IMR-90 (cell line): ENCODE data around the gene NISCH. TPM values are rescaled to one million over a fixed set of nuclear protein-coding genes. Genes with fewer than 3 reads are reported as not detected.

Experiments
- ATAC-seq: fragments of 200-7000 bp; cut with Tn5 transposase; 2 replicates; pipeline ENCODE4 v1.9.1; 2020; ENCODE audit warnings: low read depth, mild to moderate bottlenecking, moderate library complexity
- BruUV-seq: library from RNA; stranded (reverse); fragments of 400-500 nt; replicated peaks from 2 replicates; lab custom pipeline; 2021; lab: Mats Ljungman, UMichigan
- CTCF ChIA-PET: fragments of 300-600 bp; formaldehyde crosslinking; extraction: SDS; loops from one replicate; lab custom pipeline; 2021; ENCODE audit warnings: antibody characterized with exemption; lab: Yijun Ruan, JAX
- POLR2A ChIA-PET: fragments of 300-600 bp; sonication (Branson Sonifier 250); formaldehyde crosslinking; loops from one replicate; lab custom pipeline; 2022; ENCODE audit warnings: antibody characterized with exemption; ENCODE audit not compliant: unreplicated experiment; lab: Charles Lee
- DNase-seq: peaks from one replicate; pipeline ENCODE4 v3.0.0; 2013
- H2AFZ ChIP-seq: replicated peaks from 2 replicates; pipeline ENCODE3; 2013; ENCODE audit warnings: low read length, mild to moderate bottlenecking; ENCODE audit not compliant: poor library complexity
- H2AK5ac ChIP-seq: 2 replicates; pipeline ENCODE4 v1.6.1; 2013; ENCODE audit warnings: low read depth, low read length, inconsistent platforms
- H2AK9ac ChIP-seq: replicated peaks from 2 replicates; pipeline ENCODE3; 2013; ENCODE audit warnings: mild to moderate bottlenecking, low read depth, low read length, moderate library complexity; ENCODE audit not compliant: poor library complexity
- H2BK120ac ChIP-seq: 2 replicates; pipeline ENCODE4 v1.6.1; 2013; ENCODE audit warnings: low read depth, low read length, inconsistent platforms
- H2BK15ac ChIP-seq: 3 replicates; pipeline ENCODE4 v1.6.1; 2013; ENCODE audit warnings: low read depth, low read length, inconsistent platforms
- H2BK20ac ChIP-seq: 2 replicates; pipeline ENCODE4 v1.6.1; 2013; ENCODE audit warnings: low read depth, mild to moderate bottlenecking, inconsistent platforms, low read length, moderate library complexity
- H2BK5ac ChIP-seq: 2 replicates; pipeline ENCODE4 v1.6.1; 2013; ENCODE audit warnings: mild to moderate bottlenecking, low read depth, low read length, inconsistent platforms; ENCODE audit not compliant: poor library complexity, severe bottlenecking
- H3K14ac ChIP-seq: replicated peaks from 2 replicates; pipeline ENCODE4 v1.6.1; 2013; ENCODE audit warnings: low read depth, low read length, inconsistent platforms
- H3K18ac ChIP-seq: 2 replicates; pipeline ENCODE4 v1.6.1; 2013; ENCODE audit warnings: low read depth, low read length, control low read depth
- H3K23ac ChIP-seq: 2 replicates; pipeline ENCODE4 v1.6.1; 2013; ENCODE audit warnings: low read depth, low read length, inconsistent platforms
- H3K27ac ChIP-seq: 2 replicates; pipeline ENCODE4 v1.5.1; 2013; ENCODE audit warnings: mild to moderate bottlenecking, control low read depth, low read length; ENCODE audit not compliant: insufficient read depth
- H3K27me3 ChIP-seq: 2 replicates; pipeline ENCODE4 v1.6.1; 2013; ENCODE audit warnings: low read length; ENCODE audit not compliant: control insufficient read depth, insufficient read depth
- H3K36me3 ChIP-seq: 2 replicates; pipeline ENCODE4 v1.6.1; 2013; ENCODE audit warnings: low read length, mixed read lengths; ENCODE audit not compliant: control insufficient read depth, insufficient read depth
- H3K4ac ChIP-seq: 2 replicates; pipeline ENCODE4 v1.6.1; 2013; ENCODE audit warnings: low read depth, low read length, inconsistent platforms
- H3K4me1 ChIP-seq: 2 replicates; pipeline ENCODE4 v1.6.1; 2013; ENCODE audit warnings: low read length, mixed read lengths; ENCODE audit not compliant: control insufficient read depth, insufficient read depth
- H3K4me2 ChIP-seq: 2 replicates; pipeline ENCODE4 v1.6.1; 2013; ENCODE audit warnings: low read depth, mild to moderate bottlenecking, control low read depth, low read length, moderate library complexity
- H3K4me3 ChIP-seq: 2 replicates; pipeline ENCODE4 v1.5.1; 2013; ENCODE audit warnings: low read depth, mild to moderate bottlenecking, control low read depth, low read length, moderate library complexity; ENCODE audit not compliant: insufficient read depth
- H3K56ac ChIP-seq: 2 replicates; pipeline ENCODE4 v1.6.1; 2013; ENCODE audit warnings: low read length, inconsistent platforms; ENCODE audit not compliant: insufficient read depth; ENCODE audit errors: extremely low read depth
- H3K79me1 ChIP-seq, 2 experiments: 2 replicates each; pipeline ENCODE4 v1.6.1; 2013; ENCODE audit warnings: low read length in 2 of 2, inconsistent platforms in 1 of 2, low read depth in 1 of 2
- H3K9ac ChIP-seq: 2 replicates; pipeline ENCODE4 v1.6.1; 2013; ENCODE audit warnings: low read depth, low read length, control low read depth
- H3K9me1 ChIP-seq: 2 replicates; pipeline ENCODE4 v1.6.1; 2013; ENCODE audit warnings: low read length, inconsistent platforms; ENCODE audit not compliant: insufficient read depth
- H3K9me3 ChIP-seq: 2 replicates; pipeline ENCODE4 v1.6.1; 2013; ENCODE audit warnings: low read length; ENCODE audit not compliant: control insufficient read depth, insufficient read depth
- H4K20me1 ChIP-seq: 2 replicates; pipeline ENCODE4 v1.6.1; 2013; ENCODE audit warnings: low read length, inconsistent platforms; ENCODE audit not compliant: insufficient read depth
- H4K5ac ChIP-seq: 2 replicates; pipeline ENCODE4 v1.6.1; 2013; ENCODE audit warnings: mild to moderate bottlenecking, low read depth, low read length, control low read depth
- H4K8ac ChIP-seq, 2 experiments: 2 replicates each; pipeline ENCODE4 v1.6.1; 2013; ENCODE audit warnings: low read depth in 2 of 2, low read length in 2 of 2, control low read depth in 1 of 2, inconsistent platforms in 1 of 2
- H4K91ac ChIP-seq: 2 replicates; pipeline ENCODE4 v1.6.1; 2013; ENCODE audit warnings: low read depth, low read length, inconsistent platforms; ENCODE audit not compliant: insufficient read depth
- FOS ChIP-seq: fragments of 150-350 bp; IDR thresholded peaks from 2 replicates; pipeline ENCODE4 v1.6.1; 2016; ENCODE audit warnings: low read depth, low read length
- MAZ ChIP-seq: IDR thresholded peaks from 2 replicates; pipeline ENCODE4 v1.6.1; 2012; ENCODE audit warnings: low read depth, mild to moderate bottlenecking, low read length, improper control_type of control experiment, moderate library complexity, borderline replicate concordance
- MXI1 ChIP-seq: IDR thresholded peaks from 2 replicates; pipeline ENCODE4 v1.6.1; 2012; ENCODE audit warnings: low read depth, mild to moderate bottlenecking, low read length, moderate library complexity, borderline replicate concordance
- NFE2L2 ChIP-seq: fragments of 150-350 bp; IDR thresholded peaks from 2 replicates; pipeline ENCODE4 v1.6.1; 2016; ENCODE audit warnings: low read depth, mild to moderate bottlenecking, low read length
- POLR2A ChIP-seq: IDR thresholded peaks from 2 replicates; pipeline ENCODE4 v1.6.1; 2012; ENCODE audit warnings: mild to moderate bottlenecking, low read depth, low read length
- RAD21 ChIP-seq: IDR thresholded peaks from 2 replicates; pipeline ENCODE4 v1.6.1; 2012; ENCODE audit warnings: low read length, improper control_type of control experiment
- RFX5 ChIP-seq: IDR thresholded peaks from 2 replicates; pipeline ENCODE4 v1.8.0; 2012; ENCODE audit warnings: low read depth, mild to moderate bottlenecking, low read length, moderate library complexity
- SMC3 ChIP-seq: fragments of 150-350 bp; IDR thresholded peaks from 2 replicates; pipeline ENCODE4 v1.6.1; 2016; ENCODE audit warnings: low read depth, mild to moderate bottlenecking, antibody characterized with exemption, low read length, moderate library complexity
- WGBS, 2 experiments: methylation state at CpG; one replicate each; pipeline versions ENCODE4 v1.1.5 to v1.1.7; 2013; ENCODE audit warnings: missing lambda C conversion rate in 2 of 2; ENCODE audit not compliant: insufficient read length in 1 of 2; ENCODE audit errors: extremely low coverage in 2 of 2; 5-methylcytosine and 5-hydroxymethylcytosine counted together
- dilution Hi-C: fragments of 300-500 bp; cut with HindIII; formaldehyde crosslinking; loops from one replicate; pipeline ENCODE4 v1.14.3; 2018; ENCODE audit warnings: low sequenced_read_pairs; ENCODE audit not compliant: unreplicated experiment
- in situ Hi-C: fragments of 300-500 bp; cut with MboI; formaldehyde crosslinking; loops from 3 replicates; pipeline ENCODE4 v1.14.3; 2019; ENCODE audit warnings: low sequenced_read_pairs, inconsistent platforms, mixed read lengths
- intact Hi-C: fragments of 100-400 bp; cut with micrococcal nuclease; formaldehyde crosslinking; loops from 2 replicates; pipeline ENCODE4 v1.10.0; 2022
- polyA plus RNA-seq, 3 experiments: library from polyadenylated mRNA; depleted of rRNA; stranded (reverse); fragments of >200 nt; gene quantifications; 2 replicates each; pipeline ENCODE4 v1.2.3, GENCODE V29; 2012; ENCODE audit warnings: low replicate concordance in 1 of 3
- total RNA-seq: library from RNA; depleted of rRNA; stranded (reverse); fragments of >200 nt; gene quantifications from 2 replicates; pipeline ENCODE4 v1.2.3, GENCODE V29; 2012
- TF ChIP-seq, protein P1 (sequence below): fragments of 150-350 bp; IDR thresholded peaks from 2 replicates; pipeline ENCODE4 v1.6.1; 2016; ENCODE audit warnings: low read depth, mild to moderate bottlenecking, low read length, moderate library complexity, borderline replicate concordance
- TF ChIP-seq, protein P2 (sequence below): fragments of 150-350 bp; IDR thresholded peaks from 2 replicates; pipeline ENCODE4 v1.6.1; 2017; ENCODE audit warnings: mild to moderate bottlenecking, antibody characterized with exemption, low read length, low read depth

The NISCH gene
- total and polyA plus RNA-seq, 2 of the 4 experiments (the other 2 are of a cell fraction) = 36.9 to 86.0 TPM

DNA sequence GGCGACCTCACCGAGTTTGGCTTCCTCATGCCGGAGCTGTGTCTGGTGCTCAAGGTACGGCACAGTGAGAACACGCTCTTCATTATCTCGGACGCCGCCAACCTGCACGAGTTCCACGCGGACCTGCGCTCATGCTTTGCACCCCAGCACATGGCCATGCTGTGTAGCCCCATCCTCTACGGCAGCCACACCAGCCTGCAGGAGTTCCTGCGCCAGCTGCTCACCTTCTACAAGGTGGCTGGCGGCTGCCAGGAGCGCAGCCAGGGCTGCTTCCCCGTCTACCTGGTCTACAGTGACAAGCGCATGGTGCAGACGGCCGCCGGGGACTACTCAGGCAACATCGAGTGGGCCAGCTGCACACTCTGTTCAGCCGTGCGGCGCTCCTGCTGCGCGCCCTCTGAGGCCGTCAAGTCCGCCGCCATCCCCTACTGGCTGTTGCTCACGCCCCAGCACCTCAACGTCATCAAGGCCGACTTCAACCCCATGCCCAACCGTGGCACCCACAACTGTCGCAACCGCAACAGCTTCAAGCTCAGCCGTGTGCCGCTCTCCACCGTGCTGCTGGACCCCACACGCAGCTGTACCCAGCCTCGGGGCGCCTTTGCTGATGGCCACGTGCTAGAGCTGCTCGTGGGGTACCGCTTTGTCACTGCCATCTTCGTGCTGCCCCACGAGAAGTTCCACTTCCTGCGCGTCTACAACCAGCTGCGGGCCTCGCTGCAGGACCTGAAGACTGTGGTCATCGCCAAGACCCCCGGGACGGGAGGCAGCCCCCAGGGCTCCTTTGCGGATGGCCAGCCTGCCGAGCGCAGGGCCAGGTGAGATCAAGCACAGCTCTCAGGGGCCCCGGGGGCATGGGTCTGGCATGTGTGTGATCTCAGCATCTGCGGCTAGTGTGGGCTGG, 32.6 kb downstream of the NISCH start:
- in situ Hi-C loops (no loop called here), intact Hi-C loops (no loop called here), dilution Hi-C loops (no loop called here)
- Histone ChIP-seq H3K56ac (no peak overlapping the region), H2BK5ac (no peak overlapping the region), H4K20me1 (peaks cover 24% of the 10 kb centered on the region), H4K5ac (no peak overlapping the region), H4K8ac (no peak overlapping the region), H2BK20ac (no peak overlapping the region), H2BK120ac (no peak overlapping the region), H3K4me2 (no peak overlapping the region), H3K4me1 (peaks cover 11% of the 10 kb centered on the region; the same call in 1 of the 2 replicates), H2AK9ac (peak overlapping the region; percentile 57), H3K27ac (no peak overlapping the region), H4K91ac (no peak overlapping the region), H3K23ac (no peak overlapping the region), H3K27me3 (no peaks in the 10 kb centered on the region), H2AK5ac (no peak overlapping the region), H3K4me3 (no peak overlapping the region), H3K18ac (no peak overlapping the region), H3K9me3 (no peaks in the 10 kb centered on the region), H2BK15ac (no peak overlapping the region), H3K9me1 (peaks cover 8% of the 10 kb centered on the region; the same call in 1 of the 2 replicates), H3K4ac (no peak overlapping the region), H2AFZ (no peak overlapping the region), H3K36me3 (peaks cover 82% of the 10 kb centered on the region), H3K79me1 (peaks cover 4 to 39% of the 10 kb centered on the region in 2 experiments; a peak in 3 of 4 replicates), H3K14ac (no peak overlapping the region), H3K9ac (no peak overlapping the region)
- BruUV-seq = no TSS peak
- ChIA-PET POLR2A (no interaction called here), CTCF (no interaction called here)
- no peak for TF ChIP-seq POLR2A
- no peak for TF ChIP-seq SMC3
- TF ChIP-seq RAD21 = no peak
- no peak for TF ChIP-seq MXI1
- TF ChIP-seq, protein P1, sequence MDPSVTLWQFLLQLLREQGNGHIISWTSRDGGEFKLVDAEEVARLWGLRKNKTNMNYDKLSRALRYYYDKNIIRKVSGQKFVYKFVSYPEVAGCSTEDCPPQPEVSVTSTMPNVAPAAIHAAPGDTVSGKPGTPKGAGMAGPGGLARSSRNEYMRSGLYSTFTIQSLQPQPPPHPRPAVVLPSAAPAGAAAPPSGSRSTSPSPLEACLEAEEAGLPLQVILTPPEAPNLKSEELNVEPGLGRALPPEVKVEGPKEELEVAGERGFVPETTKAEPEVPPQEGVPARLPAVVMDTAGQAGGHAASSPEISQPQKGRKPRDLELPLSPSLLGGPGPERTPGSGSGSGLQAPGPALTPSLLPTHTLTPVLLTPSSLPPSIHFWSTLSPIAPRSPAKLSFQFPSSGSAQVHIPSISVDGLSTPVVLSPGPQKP = no peak
- no peak for TF ChIP-seq FOS
- TF ChIP-seq, protein P2, sequence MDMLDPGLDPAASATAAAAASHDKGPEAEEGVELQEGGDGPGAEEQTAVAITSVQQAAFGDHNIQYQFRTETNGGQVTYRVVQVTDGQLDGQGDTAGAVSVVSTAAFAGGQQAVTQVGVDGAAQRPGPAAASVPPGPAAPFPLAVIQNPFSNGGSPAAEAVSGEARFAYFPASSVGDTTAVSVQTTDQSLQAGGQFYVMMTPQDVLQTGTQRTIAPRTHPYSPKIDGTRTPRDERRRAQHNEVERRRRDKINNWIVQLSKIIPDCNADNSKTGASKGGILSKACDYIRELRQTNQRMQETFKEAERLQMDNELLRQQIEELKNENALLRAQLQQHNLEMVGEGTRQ = no peak
- TF ChIP-seq MAZ = no peak
- no peak for TF ChIP-seq RFX5
- no peak for TF ChIP-seq NFE2L2
- DNase-seq (no peak), ATAC-seq (no peak)
- 96% methylated on average over 49 of the region's 59 CpGs; no CpG with 5 or more reads in 1 of the 2 experiments for WGBS, 2 experiments
